Measurements from ENCODE around the gene LRWD1.
"Not testable (repeated sequence)": the region's sequence is repeated elsewhere in the genome, so short reads cannot be mapped to it uniquely, and the experiment has no call there.

- TF ChIP-seq, protein P1, sequence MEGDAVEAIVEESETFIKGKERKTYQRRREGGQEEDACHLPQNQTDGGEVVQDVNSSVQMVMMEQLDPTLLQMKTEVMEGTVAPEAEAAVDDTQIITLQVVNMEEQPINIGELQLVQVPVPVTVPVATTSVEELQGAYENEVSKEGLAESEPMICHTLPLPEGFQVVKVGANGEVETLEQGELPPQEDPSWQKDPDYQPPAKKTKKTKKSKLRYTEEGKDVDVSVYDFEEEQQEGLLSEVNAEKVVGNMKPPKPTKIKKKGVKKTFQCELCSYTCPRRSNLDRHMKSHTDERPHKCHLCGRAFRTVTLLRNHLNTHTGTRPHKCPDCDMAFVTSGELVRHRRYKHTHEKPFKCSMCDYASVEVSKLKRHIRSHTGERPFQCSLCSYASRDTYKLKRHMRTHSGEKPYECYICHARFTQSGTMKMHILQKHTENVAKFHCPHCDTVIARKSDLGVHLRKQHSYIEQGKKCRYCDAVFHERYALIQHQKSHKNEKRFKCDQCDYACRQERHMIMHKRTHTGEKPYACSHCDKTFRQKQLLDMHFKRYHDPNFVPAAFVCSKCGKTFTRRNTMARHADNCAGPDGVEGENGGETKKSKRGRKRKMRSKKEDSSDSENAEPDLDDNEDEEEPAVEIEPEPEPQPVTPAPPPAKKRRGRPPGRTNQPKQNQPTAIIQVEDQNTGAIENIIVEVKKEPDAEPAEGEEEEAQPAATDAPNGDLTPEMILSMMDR (conservative IDR thresholded peaks at IDR 0.05; ENCODE audit: low read depth, low read length) = not testable (repeated sequence)
- TF ChIP-seq EZH2 (IDR thresholded peaks at IDR 0.05; ENCODE audit: borderline replicate concordance, low read depth, low read length, poor library complexity, severe bottlenecking) = not testable (repeated sequence)
Measured at GRCh38 chr7:102517550-102518147, 52.9 kb downstream of the LRWD1 start, which contains the start of gene RASA4B.

Data from A673 (cell line).